Endothelial cell of umbilical vein (primary cell): Measurements from ENCODE around the gene WBP4. TPM values are rescaled to one million over a fixed set of nuclear protein-coding genes. Genes with fewer than 3 reads are reported as not detected.

Experiments used
- BruUV-seq: library from RNA; stranded (reverse); fragments of 400-500 nt; replicated peaks from 2 replicates; lab custom pipeline; 2021; lab: Mats Ljungman, UMichigan
- CTCF ChIA-PET: fragments of 300-600, 350-600 bp; sonication (Branson Sonifier 250); formaldehyde crosslinking; loops from one replicate; lab custom pipeline; 2021; ENCODE audit warnings: antibody characterized with exemption, inconsistent platforms; lab: Charles Lee
- POLR2A ChIA-PET: fragments of 300-600, 350-600 bp; sonication (Branson Sonifier 250); formaldehyde crosslinking; loops from one replicate; lab custom pipeline; 2021; ENCODE audit warnings: antibody characterized with exemption, inconsistent platforms; lab: Charles Lee
- DNase-seq: peaks from one replicate; pipeline ENCODE4 v3.0.0-alpha.2; 2011; ENCODE audit warnings: low read depth, low spot score
- FAIRE-seq: peaks from 2 replicates; lab custom pipeline; 2011; peaks lifted over from hg19 to GRCh38; lab: Jason Lieb, UNC
- H2AFZ ChIP-seq: 2 replicates; pipeline ENCODE4 v1.6.0; 2012; ENCODE audit warnings: low read depth, low read length, control low read depth, inconsistent platforms
- H3K27ac ChIP-seq: 2 replicates; pipeline ENCODE4 v1.5.1; 2011; ENCODE audit warnings: low read depth, mild to moderate bottlenecking, control low read depth, low read length, moderate library complexity; ENCODE audit not compliant: insufficient read depth
- H3K27me3 ChIP-seq, 2 experiments: 2 replicates each; pipeline versions ENCODE4 v1.6.0 to v1.6.1; 2011; ENCODE audit warnings: low read length in 2 of 2, mixed read lengths in 1 of 2; ENCODE audit not compliant: control insufficient read depth in 2 of 2, insufficient read depth in 2 of 2
- H3K36me3 ChIP-seq, 2 experiments: 2 replicates in 1 of 2; 3 replicates in 1 of 2; pipeline ENCODE4 v1.5.1; 2011; ENCODE audit warnings: low read length in 2 of 2, mild to moderate bottlenecking in 1 of 2, moderate library complexity in 1 of 2; ENCODE audit not compliant: control insufficient read depth in 2 of 2, insufficient read depth in 2 of 2; ENCODE audit errors: extremely low read depth in 1 of 2
- H3K4me1 ChIP-seq: 3 replicates; pipeline ENCODE4 v1.5.1; 2011; ENCODE audit warnings: mild to moderate bottlenecking, low read length; ENCODE audit not compliant: control insufficient read depth, insufficient read depth; ENCODE audit errors: extremely low read depth
- H3K4me2 ChIP-seq: 2 replicates; pipeline ENCODE4 v1.6.1; 2011; ENCODE audit warnings: low read length, control low read depth, mixed read lengths; ENCODE audit not compliant: insufficient read depth
- H3K4me3 ChIP-seq, 3 experiments: fragments of 200-600 bp in 1 of 3; sonication (generic), shearing (Covaris generic) in 1 of 3; replicated peaks in 1 of 3; 2 replicates each; pipeline ENCODE4 v1.5.1; 2011 to 2016; ENCODE audit warnings: control low read depth in 3 of 3, low read length in 3 of 3, mild to moderate bottlenecking in 2 of 3, inconsistent platforms in 1 of 3, low read depth in 1 of 3, moderate library complexity in 1 of 3; ENCODE audit not compliant: insufficient read depth in 1 of 3
- H3K79me2 ChIP-seq: 2 replicates; pipeline ENCODE4 v1.6.0; 2012; ENCODE audit warnings: low read length, inconsistent platforms; ENCODE audit not compliant: control insufficient read depth, insufficient read depth
- H3K9ac ChIP-seq: replicated peaks from 2 replicates; pipeline ENCODE3; 2011; ENCODE audit warnings: low read length, control low read depth; ENCODE audit not compliant: insufficient read depth; ENCODE audit errors: extremely low read depth
- H3K9me1 ChIP-seq: replicated peaks from 3 replicates; pipeline ENCODE4 v1.6.0; 2011; ENCODE audit warnings: mild to moderate bottlenecking, low read length; ENCODE audit not compliant: control insufficient read depth, insufficient read depth; ENCODE audit errors: extremely low read depth
- H3K9me3 ChIP-seq: replicated peaks from 2 replicates; pipeline ENCODE4 v1.5.1; 2012; ENCODE audit warnings: low read length, inconsistent platforms; ENCODE audit not compliant: control insufficient read depth, insufficient read depth
- H4K20me1 ChIP-seq: replicated peaks from 2 replicates; pipeline ENCODE3; 2011; ENCODE audit warnings: mild to moderate bottlenecking, low read length; ENCODE audit not compliant: control insufficient read depth, insufficient read depth; ENCODE audit errors: extremely low read depth
- EZH2 ChIP-seq: IDR thresholded peaks from 2 replicates; pipeline ENCODE4 v1.6.1; 2012; ENCODE audit warnings: borderline replicate concordance, low read depth, mild to moderate bottlenecking, moderate library complexity, low read length, inconsistent platforms; ENCODE audit not compliant: severe bottlenecking
- FOS ChIP-seq: IDR thresholded peaks from 2 replicates; pipeline ENCODE4 v1.6.1; 2011; ENCODE audit warnings: mild to moderate bottlenecking, low read length, moderate library complexity, borderline replicate concordance; ENCODE audit not compliant: insufficient read depth
- GATA2 ChIP-seq: IDR thresholded peaks from 2 replicates; pipeline ENCODE4 v1.7.0; 2011; ENCODE audit warnings: low read depth, mild to moderate bottlenecking, moderate library complexity, mixed read lengths, low read length; ENCODE audit not compliant: insufficient read length, insufficient read depth
- JUN ChIP-seq: IDR thresholded peaks from 2 replicates; pipeline ENCODE4 v1.6.1; 2011; ENCODE audit warnings: borderline replicate concordance, low read depth; ENCODE audit not compliant: insufficient read length, insufficient read depth
- MYC ChIP-seq: IDR thresholded peaks from one replicate; pipeline ENCODE4 v1.6.1; 2011; ENCODE audit warnings: mild to moderate bottlenecking, low read depth, low read length
- POLR2A ChIP-seq: IDR thresholded peaks from 2 replicates; pipeline ENCODE4 v1.6.1; 2012; ENCODE audit warnings: low read depth, mild to moderate bottlenecking, control low read depth, low read length
- POLR2AphosphoS5 ChIP-seq: IDR thresholded peaks from 2 replicates; pipeline ENCODE4 v1.6.1; 2012; ENCODE audit warnings: low read depth, mild to moderate bottlenecking, control low read depth, low read length, moderate library complexity; ENCODE audit not compliant: insufficient read depth
- dilution Hi-C: fragments of 300-500 bp; cut with MboI; formaldehyde crosslinking; loops from one replicate; pipeline ENCODE4 v1.15.0; 2019; ENCODE audit warnings: low sequenced_read_pairs; ENCODE audit not compliant: extremely low pct_ligation_motif_present
- intact Hi-C: fragments of 100-400 bp; cut with micrococcal nuclease; formaldehyde crosslinking; loops from one replicate; pipeline ENCODE4 v1.10.0; 2022
- polyA plus RNA-seq, 4 experiments: library from polyadenylated mRNA; depleted of rRNA in 3 of 4; stranded (reverse) in 3 of 4; unstranded in 1 of 4; fragments of >200 nt; gene quantifications; 2 replicates each; pipeline versions ENCODE4 v1.2.1 to v1.2.3, GENCODE V29; 2011 to 2012; ENCODE audit warnings: missing spikeins in 1 of 4
- total RNA-seq: library from RNA; stranded (reverse); gene quantifications from 2 replicates; pipeline ENCODE4 v1.2.3, GENCODE V29; 2021
- TF ChIP-seq, protein P1 (sequence below): IDR thresholded peaks from 2 replicates; pipeline ENCODE4 v1.6.1; 2011; ENCODE audit not compliant: insufficient read depth, insufficient read length
- TF ChIP-seq, protein P2 (sequence below), 2 donors: IDR thresholded peaks; 1 replicate in 1 of 2; 2 replicates in 1 of 2; pipeline ENCODE4 v1.5.1; 2011; ENCODE audit warnings: low read length in 2 of 2, mild to moderate bottlenecking in 2 of 2, moderate library complexity in 2 of 2, control low read depth in 1 of 2, inconsistent platforms in 1 of 2, low read depth in 1 of 2; ENCODE audit not compliant: insufficient read depth in 1 of 2; ENCODE audit errors: extremely low read depth in 1 of 2

WBP4 gene
- total and polyA plus RNA-seq, 2 donors (not counting 3 experiments of a cell fraction or from before 2014, with no cell fraction given), result 4.3 to 14.8 TPM

DNA sequence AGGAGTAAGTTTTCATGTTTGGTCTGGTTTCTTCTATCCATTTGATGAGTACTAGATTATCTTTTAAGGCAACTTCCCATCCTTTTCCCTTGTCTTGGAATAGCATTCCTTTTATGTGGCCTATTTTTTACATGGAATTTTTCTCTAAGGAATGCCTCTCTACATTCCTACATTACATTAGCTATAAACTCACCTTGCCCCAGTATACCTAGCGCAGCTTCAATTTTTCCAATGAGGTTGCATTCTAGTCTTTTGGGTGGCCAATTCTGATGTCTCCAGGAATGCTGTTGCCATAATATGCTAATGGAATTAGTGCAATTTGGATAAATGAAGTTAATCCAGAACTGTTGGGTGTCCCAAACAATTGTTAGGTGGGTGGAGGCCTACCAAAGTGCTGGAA lies 37.5 kb downstream of the WBP4 start:
- Histone ChIP-seq H3K4me2 (no peak overlapping the region), H3K9me1 (no peaks in the 10 kb centered on the region), H3K4me3 (no peak overlapping the region), H3K27ac (no peak overlapping the region), H3K27me3 (peaks cover 0 to 2% of the 10 kb centered on the region in 2 experiments), H2AFZ (no peak overlapping the region), H4K20me1 (no peaks in the 10 kb centered on the region), H3K4me1 (no peaks in the 10 kb centered on the region), H3K9me3 (no peaks in the 10 kb centered on the region), H3K9ac (no peak overlapping the region), H3K36me3 (no peaks in the 10 kb centered on the region), H3K79me2 (no peaks in the 10 kb centered on the region)
- FAIRE-seq (no peak), DNase-seq (no peak)
- no TSS peak for BruUV-seq
- ChIA-PET CTCF (no interaction called here), POLR2A (no interaction called here)
- dilution Hi-C loops, result no loop called here
- intact Hi-C loops, result no loop called here
- no peak for TF ChIP-seq JUN

DNA sequence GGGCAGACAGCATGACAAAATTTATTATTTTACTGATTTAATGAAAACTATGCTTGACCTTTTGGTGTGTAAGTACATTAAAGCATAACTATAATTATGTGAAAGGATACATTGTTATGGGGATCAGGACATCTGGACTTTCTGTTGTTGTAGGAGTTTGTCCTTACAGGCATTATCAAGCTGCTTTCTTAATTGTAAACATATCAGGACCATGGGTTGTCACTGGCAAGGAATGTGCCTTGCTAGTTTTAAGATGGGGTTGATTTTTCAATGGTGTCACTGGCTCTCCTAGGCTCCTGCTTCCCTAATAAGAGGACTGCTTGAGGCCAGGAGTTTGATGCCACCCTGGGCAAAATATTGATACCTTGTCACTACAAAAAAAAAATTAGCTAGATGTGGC lies 38.7 kb downstream of the WBP4 start:
- no peak overlapping the region for H3K4me3 ChIP-seq
- H4K20me1 ChIP-seq, result no peaks in the 10 kb centered on the region
- BruUV-seq, result no TSS peak
- H3K9me1 ChIP-seq, result no peaks in the 10 kb centered on the region
- H3K27me3 ChIP-seq, result peaks cover 0 to 2% of the 10 kb centered on the region in 2 experiments
- no peak for TF ChIP-seq MYC
- TF ChIP-seq, protein P1, sequence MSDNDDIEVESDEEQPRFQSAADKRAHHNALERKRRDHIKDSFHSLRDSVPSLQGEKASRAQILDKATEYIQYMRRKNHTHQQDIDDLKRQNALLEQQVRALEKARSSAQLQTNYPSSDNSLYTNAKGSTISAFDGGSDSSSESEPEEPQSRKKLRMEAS, result no peak
- no peak for TF ChIP-seq POLR2AphosphoS5
- no peak for TF ChIP-seq FOS
- TF ChIP-seq GATA2, result no peak
- TF ChIP-seq JUN, result no peak
- TF ChIP-seq, protein P2, sequence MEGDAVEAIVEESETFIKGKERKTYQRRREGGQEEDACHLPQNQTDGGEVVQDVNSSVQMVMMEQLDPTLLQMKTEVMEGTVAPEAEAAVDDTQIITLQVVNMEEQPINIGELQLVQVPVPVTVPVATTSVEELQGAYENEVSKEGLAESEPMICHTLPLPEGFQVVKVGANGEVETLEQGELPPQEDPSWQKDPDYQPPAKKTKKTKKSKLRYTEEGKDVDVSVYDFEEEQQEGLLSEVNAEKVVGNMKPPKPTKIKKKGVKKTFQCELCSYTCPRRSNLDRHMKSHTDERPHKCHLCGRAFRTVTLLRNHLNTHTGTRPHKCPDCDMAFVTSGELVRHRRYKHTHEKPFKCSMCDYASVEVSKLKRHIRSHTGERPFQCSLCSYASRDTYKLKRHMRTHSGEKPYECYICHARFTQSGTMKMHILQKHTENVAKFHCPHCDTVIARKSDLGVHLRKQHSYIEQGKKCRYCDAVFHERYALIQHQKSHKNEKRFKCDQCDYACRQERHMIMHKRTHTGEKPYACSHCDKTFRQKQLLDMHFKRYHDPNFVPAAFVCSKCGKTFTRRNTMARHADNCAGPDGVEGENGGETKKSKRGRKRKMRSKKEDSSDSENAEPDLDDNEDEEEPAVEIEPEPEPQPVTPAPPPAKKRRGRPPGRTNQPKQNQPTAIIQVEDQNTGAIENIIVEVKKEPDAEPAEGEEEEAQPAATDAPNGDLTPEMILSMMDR (IDR thresholded peaks at IDR 0.05; ENCODE audit: extremely low read depth in 1 of 2, insufficient read depth in 1 of 2, low read depth in 1 of 2, low read length in 2 of 2), result no peak
- no peak for TF ChIP-seq EZH2
- no peak for TF ChIP-seq POLR2A
- no peaks in the 10 kb centered on the region for H3K79me2 ChIP-seq
- ChIA-PET POLR2A (no interaction called here), CTCF (interaction anchor here (1.2 kb wide), 1 partner anchor 11 kb away, joined by 3 read pairs; no protein-coding TSS in a partner anchor)
- intact Hi-C loops, result no loop called here
- H3K27ac ChIP-seq, result no peak overlapping the region
- no peak overlapping the region for H3K9ac ChIP-seq
- FAIRE-seq (no peak), DNase-seq (no peak)
- H3K4me2 ChIP-seq, result no peak overlapping the region
- no peaks in the 10 kb centered on the region for H3K36me3 ChIP-seq
- H3K4me1 ChIP-seq, result no peaks in the 10 kb centered on the region
- H2AFZ ChIP-seq, result no peak overlapping the region
- no peaks in the 10 kb centered on the region for H3K9me3 ChIP-seq
- dilution Hi-C loops, result no loop called here
